Transverse colon (tissue), 4 donors: Measurements from ENCODE around the gene TNFAIP8L3.

Experiments used
- CTCF ChIP-seq, 5 experiments: fragments of 200-600 bp in 3 of 5; fragments of 450-650 bp in 2 of 5; sonication (generic) in 3 of 5; IDR thresholded peaks; 1 replicate in 2 of 5; 2 replicates in 3 of 5; pipeline ENCODE4 v1.5.1; 2016 to 2017; ENCODE audit warnings: antibody characterized with exemption in 5 of 5, inconsistent platforms in 3 of 5, mild to moderate bottlenecking in 2 of 5, moderate library complexity in 1 of 5
- EP300 ChIP-seq: sonication (generic); formaldehyde crosslinking; IDR thresholded peaks from one replicate; pipeline ENCODE4 v1.6.1; 2017; ENCODE audit warnings: antibody characterized with exemption, low read depth
- POLR2A ChIP-seq: fragments of 450-650 bp; IDR thresholded peaks from one replicate; pipeline ENCODE4 v1.6.1; 2016; ENCODE audit warnings: antibody characterized with exemption, mild to moderate bottlenecking, moderate library complexity
- POLR2AphosphoS5 ChIP-seq, 3 donors: sonication (generic); formaldehyde crosslinking; IDR thresholded peaks; one replicate each; pipeline ENCODE4 v1.6.1; 2016; ENCODE audit warnings: antibody characterized with exemption in 3 of 3

GRCh38 chr15:51094606-51095569 is at the start of gene TNFAIP8L3:
- TF ChIP-seq POLR2AphosphoS5 (IDR thresholded peaks at IDR 0.05) (no peak), POLR2A (no peak), CTCF (IDR thresholded peaks at IDR 0.05) (no peak), EP300 (no peak)
